Heart left ventricle (tissue), 16 donors: ENCODE data around the gene HTD2. TPM values are rescaled to one million over a fixed set of nuclear protein-coding genes. Genes with fewer than 3 reads are reported as not detected.
"Not testable (repeated sequence)": the region's sequence is repeated elsewhere in the genome, so short reads cannot be mapped to it uniquely, and the experiment has no call there.

Source experiments
- ATAC-seq, 4 donors: fragments of 200-7000 bp; cut with Tn5 transposase; one replicate each; pipeline ENCODE4 v1.9.1; 2020 to 2022; ENCODE audit warnings: moderate library complexity in 4 of 4, mild to moderate bottlenecking in 3 of 4, moderate number of reproducible peaks in 1 of 4
- DNase-seq, 5 donors: peaks; one replicate each; pipeline ENCODE4 v3.0.0-alpha.2; 2020
- H3K27ac ChIP-seq, 12 donors: fragments of 200-600 bp; sonication (generic) in 4 of 12; one replicate each; pipeline versions ENCODE4 v1.5.0 to v1.8.0; 2016 to 2022; ENCODE audit warnings: mild to moderate bottlenecking in 2 of 12
- H3K27me3 ChIP-seq, 9 donors: fragments of 200-600 bp; sonication (generic) in 2 of 9; one replicate each; pipeline versions ENCODE4 v1.5.1 to v1.8.0; 2016 to 2022; ENCODE audit warnings: mild to moderate bottlenecking in 3 of 9
- H3K36me3 ChIP-seq, 9 donors: fragments of 200-600 bp; sonication (generic) in 2 of 9; one replicate each; pipeline versions ENCODE4 v1.5.0 to v1.8.0; 2018 to 2022; ENCODE audit warnings: mild to moderate bottlenecking in 2 of 9
- H3K4me1 ChIP-seq, 12 donors: fragments of 200-600 bp; sonication (generic) in 4 of 12; one replicate each; pipeline versions ENCODE4 v1.5.0 to v1.8.0; 2016 to 2022; ENCODE audit warnings: mild to moderate bottlenecking in 3 of 12
- H3K4me3 ChIP-seq, 12 donors: fragments of 200-600 bp; sonication (generic) in 4 of 12; one replicate each; pipeline versions ENCODE4 v1.5.0 to v1.8.0; 2017 to 2022; ENCODE audit warnings: mild to moderate bottlenecking in 9 of 12, moderate library complexity in 4 of 12
- H3K9me3 ChIP-seq, 12 donors: fragments of 200-600 bp; sonication (generic) in 4 of 12; one replicate each; pipeline versions ENCODE4 v1.5.0 to v1.8.0; 2016 to 2022; ENCODE audit warnings: mild to moderate bottlenecking in 1 of 12
- POLR2A ChIP-seq, 2 donors: fragments of 450-650 bp; IDR thresholded peaks; one replicate each; pipeline ENCODE4 v1.6.1; 2017; ENCODE audit warnings: antibody characterized with exemption in 2 of 2, mild to moderate bottlenecking in 2 of 2, moderate library complexity in 2 of 2
- WGBS, 4 donors: extraction: QIAGEN DNeasy Blood & Tissue Kit in 2 of 4; methylation state at CpG; one replicate each; pipeline versions ENCODE4 v1.1.5 to v1.1.7; 2013 to 2018; 5-methylcytosine and 5-hydroxymethylcytosine counted together
- intact Hi-C, 10 donors: fragments of 100-400 bp; cut with DNase I; formaldehyde crosslinking; loops; one replicate each; pipeline versions ENCODE4 v1.11.1 to v1.14.2; 2022
- polyA plus RNA-seq, 2 donors: library from polyadenylated mRNA; stranded (reverse); fragments of 200-250 nt; gene quantifications; one replicate each; pipeline ENCODE4 v1.2.3, GENCODE V29; 2013
- total RNA-seq, 9 donors: library from RNA; depleted of rRNA in 2 of 9; stranded (reverse); fragments of >200 nt in 2 of 9; fragmentation: NEBNext Ultra II Directional in 3 of 9; extraction: Animal tissue kit (Norgen Biotek cat#: 25700) in 3 of 9; gene quantifications; one replicate each; pipeline versions ENCODE4 v1.1.0 to v1.2.4, GENCODE V29; 2016 to 2023
- TF ChIP-seq, protein P1 (sequence below), 12 donors: fragments of 200-600 bp; sonication (generic) in 4 of 12; IDR thresholded peaks; one replicate each; pipeline versions ENCODE4 v1.5.0 to v1.8.0; 2018 to 2022; ENCODE audit warnings: antibody characterized with exemption in 12 of 12, mild to moderate bottlenecking in 5 of 12
- donor health status: ischemic (EF 13 %, LVEDD 7.1; RV severe dilation, severe dysfunction).
- donor health status: healthy with polysubstance abuse.
- donor health status: DM: no; HTN: yes; CAD: no.
- donor health status: DM: no; HTN: no; CAD: no.
- donor health status: ischemic (EF 25% LVEDD 6.9; RV normal size, moderate dysfunction).
- donor health status: ischemic (EF 25% LVEDD 5.7; RV mildly dilated, moderate dysfunction).
- donor health status: healthy.
- donor health status: DM: yes; HTN: yes; CAD: no.
- donor health status: ischemic (EF 35%, LVEDD 5.7; RV mildly dilated, moderate dysfunction).
- donor health status: nonischemic (EF 11% LVEDD 7.7; RV severe dilation, severe dysfunction).
- donor health status: DM: yes; HTN: yes; CAD: no.
- donor health status: PGD.
- donor health status: ischemic (EF 29% LVEDD 5.4; RV normal size, mild dysfunction).
- donor health status: nonischemic (EF 23%, LVEDD 6.1; RV moderate dilation, normal function).

Gene HTD2
- total and polyA plus RNA-seq, 11 donors = 2.7 to 21.6 (median 12.4) TPM

DNA sequence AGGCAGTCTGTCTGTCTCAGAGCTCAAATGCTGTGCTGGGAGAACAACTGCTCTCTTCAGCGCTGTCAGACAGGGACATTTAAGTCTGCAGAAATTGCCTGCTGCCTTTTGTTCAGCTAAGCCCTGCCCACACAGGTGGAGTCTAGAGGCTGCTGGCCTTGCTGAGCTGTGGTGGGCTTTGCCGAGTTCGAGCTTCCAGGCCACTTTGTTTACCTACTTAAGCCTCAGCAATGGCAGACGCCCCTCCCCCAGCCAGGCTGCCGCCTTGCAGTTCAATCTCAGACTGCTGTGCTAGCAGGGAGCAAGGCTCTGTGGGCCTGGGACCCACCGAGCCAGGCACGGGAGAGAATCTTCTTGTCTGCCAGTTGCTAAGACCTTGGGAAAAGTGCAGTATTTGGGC lies 25.3 kb upstream of the HTD2 start:
- Histone ChIP-seq H3K4me1 (no peaks in the 10 kb centered on the region), H3K27ac (no peak overlapping the region), H3K9me3 (peaks cover 0 to 3% (median 0%) of the 10 kb centered on the region in 12 donors), H3K4me3 (no peak overlapping the region), H3K36me3 (peaks cover 0 to 53% (median 25%) of the 10 kb centered on the region in 9 donors), H3K27me3 (no peaks in the 10 kb centered on the region)
- intact Hi-C loops = no loop called here
- no peak for TF ChIP-seq POLR2A (IDR thresholded peaks at IDR 0.05)
- TF ChIP-seq, protein P1, sequence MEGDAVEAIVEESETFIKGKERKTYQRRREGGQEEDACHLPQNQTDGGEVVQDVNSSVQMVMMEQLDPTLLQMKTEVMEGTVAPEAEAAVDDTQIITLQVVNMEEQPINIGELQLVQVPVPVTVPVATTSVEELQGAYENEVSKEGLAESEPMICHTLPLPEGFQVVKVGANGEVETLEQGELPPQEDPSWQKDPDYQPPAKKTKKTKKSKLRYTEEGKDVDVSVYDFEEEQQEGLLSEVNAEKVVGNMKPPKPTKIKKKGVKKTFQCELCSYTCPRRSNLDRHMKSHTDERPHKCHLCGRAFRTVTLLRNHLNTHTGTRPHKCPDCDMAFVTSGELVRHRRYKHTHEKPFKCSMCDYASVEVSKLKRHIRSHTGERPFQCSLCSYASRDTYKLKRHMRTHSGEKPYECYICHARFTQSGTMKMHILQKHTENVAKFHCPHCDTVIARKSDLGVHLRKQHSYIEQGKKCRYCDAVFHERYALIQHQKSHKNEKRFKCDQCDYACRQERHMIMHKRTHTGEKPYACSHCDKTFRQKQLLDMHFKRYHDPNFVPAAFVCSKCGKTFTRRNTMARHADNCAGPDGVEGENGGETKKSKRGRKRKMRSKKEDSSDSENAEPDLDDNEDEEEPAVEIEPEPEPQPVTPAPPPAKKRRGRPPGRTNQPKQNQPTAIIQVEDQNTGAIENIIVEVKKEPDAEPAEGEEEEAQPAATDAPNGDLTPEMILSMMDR (IDR thresholded peaks at IDR 0.05) = no peak
- no peak for ATAC-seq
- 84 to 89% (median 86%) methylated on average over 7 of the region's 7 CpGs; no CpG with 5 or more reads in 1 of the 4 donors for WGBS, 4 donors
- no peak for DNase-seq

DNA sequence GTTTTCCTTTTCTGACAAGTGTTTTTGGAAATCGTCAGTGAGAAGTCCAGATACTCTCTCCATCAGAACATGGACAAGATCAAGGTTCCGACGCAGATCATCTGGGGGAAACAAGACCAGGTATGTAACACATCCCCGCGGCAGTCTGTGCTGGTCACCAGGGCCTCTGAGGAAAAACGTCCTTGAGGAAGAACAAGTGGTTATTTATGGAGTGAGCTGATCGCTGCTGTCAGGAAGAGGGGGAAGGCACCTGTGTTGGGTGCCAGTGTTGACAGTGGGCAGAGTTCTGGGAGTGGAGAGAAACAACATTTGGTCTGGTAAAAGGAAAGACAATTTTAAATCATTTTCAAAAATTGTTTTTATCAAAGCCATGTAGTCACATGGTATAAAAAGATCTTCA lies 21.0 kb upstream of the HTD2 start:
- no peaks in the 10 kb centered on the region for H3K9me3 ChIP-seq
- no peak overlapping the region for H3K4me3 ChIP-seq
- intact Hi-C loops = no loop called here
- H3K27ac ChIP-seq = peak overlapping the region in 4 of 12 donors; percentile 0 to 19 (median 15)
- ATAC-seq (peak; percentile 69 to 87 (median 80)), DNase-seq (no peak)
- peaks cover 0 to 75% (median 32%) of the 10 kb centered on the region in 9 donors for H3K36me3 ChIP-seq
- 44 to 59% (median 51%) methylated on average over 7 of the region's 7 CpGs for WGBS, 4 donors
- H3K27me3 ChIP-seq = no peaks in the 10 kb centered on the region
- H3K4me1 ChIP-seq = peaks cover 0 to 5% (median 0%) of the 10 kb centered on the region in 12 donors
- TF ChIP-seq POLR2A (IDR thresholded peaks at IDR 0.05) = no peak
- TF ChIP-seq, protein P1 (IDR thresholded peaks at IDR 0.05) = no peak

GRCh38 chr3:58287354-58287753 lies 19.0 kb upstream of the HTD2 start:
- Histone ChIP-seq H3K27me3 (no peaks in the 10 kb centered on the region), H3K9me3 (no peaks in the 10 kb centered on the region), H3K27ac (no peak overlapping the region), H3K4me3 (no peak overlapping the region), H3K36me3 (peaks cover 0 to 56% (median 15%) of the 10 kb centered on the region in 9 donors), H3K4me1 (peaks cover 0 to 5% (median 0%) of the 10 kb centered on the region in 12 donors)
- ATAC-seq (no peak), DNase-seq (no peak)
- no peak for TF ChIP-seq POLR2A (IDR thresholded peaks at IDR 0.05)
- TF ChIP-seq, protein P1 (IDR thresholded peaks at IDR 0.05) = no peak
- 80 to 93% (median 87%) methylated on average over 6 of the region's 6 CpGs for WGBS, 4 donors
- intact Hi-C loops = no loop called here

DNA sequence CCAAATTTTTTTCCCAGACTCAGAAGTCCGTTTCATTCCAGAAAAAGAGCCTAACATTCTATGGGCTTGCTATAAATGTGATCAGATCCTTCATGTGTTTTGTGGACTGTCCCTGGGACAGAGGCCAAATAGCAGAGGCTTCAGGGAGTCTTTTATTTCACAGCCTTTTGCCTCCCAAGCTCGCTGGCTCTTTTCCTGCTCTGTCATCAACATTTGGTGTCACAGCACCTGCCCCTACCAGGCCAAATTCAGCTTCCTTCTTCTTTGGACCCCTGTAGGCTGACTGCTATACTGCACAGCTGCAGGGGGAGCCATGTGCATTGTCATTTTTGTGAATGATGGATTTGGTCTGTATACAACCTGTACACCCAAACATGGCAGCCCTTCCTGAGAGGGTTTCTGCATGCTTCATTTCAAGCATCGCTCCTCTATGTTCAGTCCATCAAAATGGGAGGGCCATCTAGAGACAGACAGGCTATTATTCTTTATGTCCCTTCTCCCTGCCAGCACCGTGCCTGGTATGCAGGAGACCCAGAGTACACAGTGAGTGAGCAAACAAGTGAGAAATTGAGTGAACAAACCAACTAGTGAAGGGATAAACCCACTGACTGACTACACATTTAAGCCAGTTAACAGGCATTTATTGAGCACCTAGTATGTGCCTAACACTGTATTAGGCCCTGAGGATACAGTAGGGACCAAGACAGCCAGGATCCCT lies 18.1 kb upstream of the HTD2 start:
- 63 to 80% (median 68%) methylated on average over 4 of the region's 4 CpGs for WGBS, 4 donors
- Histone ChIP-seq H3K9me3 (no peaks in the 10 kb centered on the region), H3K27ac (no peak overlapping the region), H3K4me1 (peaks cover 0 to 5% (median 0%) of the 10 kb centered on the region in 12 donors), H3K27me3 (no peaks in the 10 kb centered on the region), H3K36me3 (peaks cover 0 to 48% (median 14%) of the 10 kb centered on the region in 9 donors), H3K4me3 (no peak overlapping the region)
- TF ChIP-seq, protein P1 (IDR thresholded peaks at IDR 0.05) = peak in 1 of 12 donors; percentile 6
- TF ChIP-seq POLR2A (IDR thresholded peaks at IDR 0.05) = no peak
- ATAC-seq (peak in 2 of 4 donors; percentile 38 to 45), DNase-seq (no peak)
- intact Hi-C loops = no loop called here

- H3K9me3 ChIP-seq, intact Hi-C loops, ATAC-seq, H3K4me3 ChIP-seq, H3K27me3 ChIP-seq, DNase-seq, H3K4me1 ChIP-seq, H3K27ac ChIP-seq: not testable (repeated sequence)
- peaks cover 0 to 45% (median 15%) of the 10 kb centered on the region in 9 donors for H3K36me3 ChIP-seq
- WGBS, 4 donors = 75 to 94% (median 81%) methylated on average over 3 to 4 of the region's 4 CpGs
Observed at GRCh38 chr3:58288964-58289613, 17.2 kb upstream of the HTD2 start.

GRCh38 chr3:58290446-58290845 lies 15.9 kb upstream of the HTD2 start:
- H3K27ac ChIP-seq, H3K4me1 ChIP-seq, H3K27me3 ChIP-seq, H3K4me3 ChIP-seq, H3K9me3 ChIP-seq, ATAC-seq, DNase-seq: not testable (repeated sequence)
- H3K36me3 ChIP-seq = peaks cover 0 to 32% (median 12%) of the 10 kb centered on the region in 9 donors
- WGBS, 4 donors = 97% methylated on average over 15 to 32 of the region's 33 CpGs; no CpG with 5 or more reads in 2 of the 4 donors
- intact Hi-C loops = loop anchor here in 1 of 10 donors (10.0 kb wide), 1 partner anchor 46 kb away; no protein-coding TSS in a partner anchor
